Renal pelvis (tissue), 4 donors: ENCODE data around the gene FASN. TPM values are rescaled to one million over a fixed set of nuclear protein-coding genes. Genes with fewer than 3 reads are reported as not detected.

Experiments
- DNase-seq: peaks from one replicate; pipeline ENCODE4 v3.0.0-alpha.2; 2013
- polyA plus RNA-seq, 3 donors: library from polyadenylated mRNA; unstranded; fragments of 120-200 nt; gene quantifications; one replicate each; pipeline ENCODE4 v1.2.1, GENCODE V29; 2013; ENCODE audit not compliant: insufficient read length in 3 of 3

FASN gene
- polyA plus RNA-seq, 3 donors: 41.4 to 56.7 (median 50.1) TPM

GRCh38 chr17:82089723-82090548 is 8.1 kb downstream of the FASN start:
- no peak for DNase-seq

GRCh38 chr17:82088838-82089722 is 9.0 kb downstream of the FASN start:
- DNase-seq: no peak

- DNase-seq: no peak
These were observed 9.8 kb downstream of the FASN start for GRCh38 chr17:82087961-82088837.

GRCh38 chr17:82086941-82087906 is 10.8 kb downstream of the FASN start:
- no peak for DNase-seq

- DNase-seq: no peak
These were observed 11.9 kb downstream of the FASN start for GRCh38 chr17:82085931-82086764.

- no peak for DNase-seq
These were observed 12.8 kb downstream of the FASN start for GRCh38 chr17:82085031-82085861.

- no peak for DNase-seq
These were observed 13.5 kb downstream of the FASN start for GRCh38 chr17:82084373-82085030.

- no peak for DNase-seq
These were observed 14.3 kb downstream of the FASN start for GRCh38 chr17:82083533-82084359.

- DNase-seq: no peak
These were observed 15.0 kb downstream of the FASN start for GRCh38 chr17:82083009-82083408.

- no peak for DNase-seq
These were observed 15.6 kb downstream of the FASN start for GRCh38 chr17:82082456-82082855.

- no peak for DNase-seq
These were observed 16.1 kb downstream of the FASN start for GRCh38 chr17:82081966-82082365.

GRCh38 chr17:82081546-82081945 is 16.5 kb downstream of the FASN start:
- no peak for DNase-seq

- no peak for DNase-seq
These were observed 17.1 kb downstream of the FASN start for GRCh38 chr17:82080789-82081464.

GRCh38 chr17:82080048-82080788 is 17.8 kb downstream of the FASN start:
- no peak for DNase-seq

- DNase-seq: no peak
These were observed 18.9 kb downstream of the FASN start for GRCh38 chr17:82079001-82079677.
